ENCODE data around the gene MOBP.
"Not testable (repeated sequence)": the region's sequence is repeated elsewhere in the genome, so short reads cannot be mapped to it uniquely, and the experiment has no call there.

The MOBP gene

GRCh38 chr3:39467394-39468107 lies at the start of gene MOBP:
MOBP (plus strand) TSS chr3:39467680; CDS start chr3:39502070, 34,390 bp downstream.
- no peak for DNase-seq

GRCh38 chr3:39418556-39419225 lies 48.8 kb upstream of the MOBP start:
- not testable (repeated sequence) for DNase-seq

GRCh38 chr3:39419742-39420315 lies 47.7 kb upstream of the MOBP start:
- no peak for DNase-seq

GRCh38 chr3:39420543-39420942 lies 46.9 kb upstream of the MOBP start:
- DNase-seq, result no peak

- DNase-seq, result no peak
Observed at GRCh38 chr3:39423436-39423970, 44.0 kb upstream of the MOBP start.

- DNase-seq, result no peak
Observed at GRCh38 chr3:39426312-39426711, 41.2 kb upstream of the MOBP start.

GRCh38 chr3:39427506-39427905 lies 40.0 kb upstream of the MOBP start:
- DNase-seq, result no peak

- DNase-seq, result no peak
Observed at GRCh38 chr3:39428745-39429201, 38.7 kb upstream of the MOBP start.

GRCh38 chr3:39429466-39429865 lies 38.0 kb upstream of the MOBP start:
- no peak for DNase-seq

GRCh38 chr3:39432342-39432741 lies 35.1 kb upstream of the MOBP start:
- DNase-seq, result no peak

GRCh38 chr3:39433642-39434041 lies 33.8 kb upstream of the MOBP start:
- no peak for DNase-seq

- DNase-seq, result no peak
Observed at GRCh38 chr3:39434574-39434973, 32.9 kb upstream of the MOBP start.

GRCh38 chr3:39435006-39435748 lies 32.3 kb upstream of the MOBP start:
- DNase-seq, result no peak

GRCh38 chr3:39438880-39439279 lies 28.6 kb upstream of the MOBP start:
- no peak for DNase-seq

GRCh38 chr3:39440316-39440715 lies 27.2 kb upstream of the MOBP start:
- no peak for DNase-seq

- DNase-seq, result no peak
Observed at GRCh38 chr3:39443530-39443929, 23.9 kb upstream of the MOBP start.

- DNase-seq, result no peak
Observed at GRCh38 chr3:39445927-39446326, 21.6 kb upstream of the MOBP start.

- DNase-seq, result no peak
Observed at GRCh38 chr3:39446444-39446843, 21.0 kb upstream of the MOBP start.

- DNase-seq, result peak; percentile 60
Observed at GRCh38 chr3:39447637-39448483, 19.6 kb upstream of the MOBP start.

- DNase-seq, result no peak
Observed at GRCh38 chr3:39448506-39449233, 18.8 kb upstream of the MOBP start.

- no peak for DNase-seq
Observed at GRCh38 chr3:39449796-39450195, 17.7 kb upstream of the MOBP start.

Measured in NCI-H1092 (cell line).